GM12878 (cell line): ENCODE measurements around the gene SCNN1B. TPM values are rescaled to one million over a fixed set of nuclear protein-coding genes. Genes with fewer than 3 reads are reported as not detected.
A peak's percentile ranks its signal among the peaks of the same experiment; 100 is the strongest.

Source experiments
- ATAC-seq: fragments of 200-7000 bp; cut with Tn5 transposase; 3 replicates; pipeline ENCODE4 v1.9.1; 2020; ENCODE audit warnings: mild to moderate bottlenecking, moderate library complexity
- BruUV-seq: library from RNA; stranded (reverse); fragments of 400-500 nt; replicated peaks from 2 replicates; lab custom pipeline; 2021; lab: Mats Ljungman, UMichigan
- CTCF ChIA-PET: fragments of 300-600 bp; sonication (Branson Sonifier 250); formaldehyde crosslinking; extraction: SDS; loops from one replicate; lab custom pipeline; 2021; ENCODE audit warnings: inconsistent platforms; lab: Yijun Ruan, JAX
- POLR2A ChIA-PET: fragments of 350-600 bp; formaldehyde crosslinking; extraction: SDS; loops from one replicate; lab custom pipeline; 2021; ENCODE audit warnings: inconsistent platforms; lab: Charles Lee
- RAD21 ChIA-PET: fragments of 300-600 bp; sonication (Branson Sonifier 250); formaldehyde crosslinking; loops from one replicate; lab custom pipeline; 2023; ENCODE audit warnings: antibody characterized with exemption; ENCODE audit not compliant: unreplicated experiment; lab: Charles Lee
- SMC1A ChIA-PET: fragments of 300-600 bp; sonication (Branson Sonifier 250); formaldehyde crosslinking; loops from one replicate; lab custom pipeline; 2023; ENCODE audit not compliant: unreplicated experiment, uncharacterized antibody; lab: Charles Lee
- DNase-seq: peaks from one replicate; pipeline ENCODE4 v3.0.0-alpha.2; 2011; ENCODE audit warnings: low read depth, low spot score
- FAIRE-seq: peaks from 3 replicates; lab custom pipeline; 2011; peaks lifted over from hg19 to GRCh38; lab: Jason Lieb, UNC
- H2AFZ ChIP-seq: 2 replicates; pipeline ENCODE4 v1.6.0; 2011; ENCODE audit warnings: low read depth, low read length, control low read depth; ENCODE audit not compliant: control insufficient read depth
- H3K27ac ChIP-seq: 2 replicates; pipeline ENCODE4 v1.5.1; 2011; ENCODE audit warnings: control low read depth; ENCODE audit not compliant: control insufficient read depth, insufficient read depth
- H3K27me3 ChIP-seq, 2 experiments: replicated peaks in 1 of 2; 2 replicates each; pipeline versions ENCODE4 v1.6.0 to v1.6.1; 2011; ENCODE audit warnings: low read length in 1 of 2; ENCODE audit not compliant: control insufficient read depth in 2 of 2, insufficient read depth in 2 of 2
- H3K36me3 ChIP-seq, 2 experiments: 2 replicates each; pipeline ENCODE4 v1.5.1; 2011; ENCODE audit warnings: low read length in 1 of 2; ENCODE audit not compliant: control insufficient read depth in 2 of 2, insufficient read depth in 2 of 2
- H3K4me1 ChIP-seq: 2 replicates; pipeline ENCODE4 v1.6.1; 2011; ENCODE audit warnings: mild to moderate bottlenecking, low read length, moderate library complexity, mixed read lengths; ENCODE audit not compliant: control insufficient read depth, insufficient read depth
- H3K4me2 ChIP-seq: 2 replicates; pipeline ENCODE4 v1.6.0; 2011; ENCODE audit warnings: control low read depth; ENCODE audit not compliant: control insufficient read depth, insufficient read depth
- H3K4me3 ChIP-seq: fragments of 200-600 bp; sonication (generic); 2 replicates; pipeline ENCODE4 v1.5.1; 2016
- H3K79me2 ChIP-seq: 2 replicates; pipeline ENCODE4 v1.6.0; 2011; ENCODE audit warnings: low read length; ENCODE audit not compliant: control insufficient read depth, insufficient read depth
- H3K9ac ChIP-seq: 2 replicates; pipeline ENCODE4 v1.8.0; 2011; ENCODE audit warnings: low read length, control low read depth, mixed read lengths; ENCODE audit not compliant: control insufficient read depth, insufficient read depth
- H3K9me3 ChIP-seq: replicated peaks from 3 replicates; pipeline ENCODE4 v1.5.1; 2011; ENCODE audit warnings: mild to moderate bottlenecking, low read length; ENCODE audit not compliant: control insufficient read depth, insufficient read depth
- H4K20me1 ChIP-seq: 2 replicates; pipeline ENCODE4 v1.6.0; 2011; ENCODE audit not compliant: control insufficient read depth, insufficient read depth
- CBFB ChIP-seq: IDR thresholded peaks from 2 replicates; pipeline ENCODE4 v1.6.1; 2016; ENCODE audit warnings: antibody characterized with exemption, low read depth
- CREB1 ChIP-seq: IDR thresholded peaks from 2 replicates; pipeline ENCODE4 v1.6.1; 2012; ENCODE audit warnings: low read depth, mild to moderate bottlenecking, inconsistent platforms
- EP300 ChIP-seq, 2 experiments: fragments of 150-350 bp in 1 of 2; IDR thresholded peaks; 2 replicates each; pipeline ENCODE4 v1.6.1; 2011 to 2012; ENCODE audit warnings: low read depth in 2 of 2, low read length in 2 of 2, borderline replicate concordance in 1 of 2, improper control_type of control experiment in 1 of 2, inconsistent platforms in 1 of 2; ENCODE audit not compliant: control insufficient read depth in 1 of 2
- ESRRA ChIP-seq: IDR thresholded peaks from 2 replicates; pipeline ENCODE4 v1.6.1; 2012; ENCODE audit warnings: mild to moderate bottlenecking, low read length, improper control_type of control experiment
- FOS ChIP-seq: IDR thresholded peaks from 3 replicates; pipeline ENCODE4 v1.6.1; 2011; ENCODE audit warnings: borderline replicate concordance; ENCODE audit not compliant: insufficient read length; ENCODE audit errors: extremely low read depth
- GATAD2B ChIP-seq: fragments of 450-650 bp; conservative IDR thresholded peaks from 2 replicates; pipeline ENCODE4 v1.6.1; 2017; ENCODE audit warnings: low read depth, mild to moderate bottlenecking, moderate library complexity
- IRF3 ChIP-seq: fragments of 450-650 bp; IDR thresholded peaks from 2 replicates; pipeline ENCODE4 v1.6.1; 2014; ENCODE audit warnings: mild to moderate bottlenecking
- IRF4 ChIP-seq: IDR thresholded peaks from 2 replicates; pipeline ENCODE4 v1.6.1; 2011; ENCODE audit warnings: low read depth, low read length
- MAX ChIP-seq: IDR thresholded peaks from 2 replicates; pipeline ENCODE4 v1.6.1; 2012; ENCODE audit warnings: low read depth, low read length, improper control_type of control experiment
- MTA3 ChIP-seq: IDR thresholded peaks from 2 replicates; pipeline ENCODE4 v1.6.1; 2012; ENCODE audit warnings: low read length, inconsistent platforms, borderline replicate concordance
- NFIC ChIP-seq: IDR thresholded peaks from 2 replicates; pipeline ENCODE4 v1.6.1; 2012; ENCODE audit warnings: low read depth, mild to moderate bottlenecking, inconsistent platforms, low read length, moderate library complexity
- PAX5 ChIP-seq: IDR thresholded peaks from 2 replicates; pipeline ENCODE4 v1.6.1; 2011; ENCODE audit warnings: low read depth, low read length, borderline replicate concordance
- RAD51 ChIP-seq: fragments of 450-650 bp; IDR thresholded peaks from 2 replicates; pipeline ENCODE4 v1.6.1; 2016; ENCODE audit warnings: moderate library complexity, mild to moderate bottlenecking, inconsistent platforms
- SREBF2 ChIP-seq: IDR thresholded peaks from 2 replicates; pipeline ENCODE4 v1.6.1; 2012; ENCODE audit warnings: mild to moderate bottlenecking, low read length
- TBL1XR1 ChIP-seq: IDR thresholded peaks from 2 replicates; pipeline ENCODE4 v1.6.1; 2012; ENCODE audit warnings: low read depth, low read length, improper control_type of control experiment
- ZNF207 ChIP-seq: fragments of 450-650 bp; IDR thresholded peaks from 2 replicates; pipeline ENCODE4 v1.6.1; 2014; ENCODE audit warnings: antibody characterized with exemption, mild to moderate bottlenecking, borderline replicate concordance
- ZNF274 ChIP-seq: IDR thresholded peaks from one replicate; pipeline ENCODE4 v1.8.0; 2011; ENCODE audit not compliant: insufficient read length, insufficient read depth
- WGBS: methylation state at CpG from one replicate; pipeline ENCODE4 v1.1.6; 2016; ENCODE audit warnings: low lambda C conversion rate; ENCODE audit not compliant: insufficient replicate concordance, insufficient coverage; ENCODE audit errors: missing lambda C conversion rate; 5-methylcytosine and 5-hydroxymethylcytosine counted together
- in situ Hi-C: fragments of 300-500 bp; cut with MboI; formaldehyde crosslinking; loops from 9 replicates; pipeline ENCODE4 v1.14.3; 2018; ENCODE audit warnings: mixed read lengths
- intact Hi-C: fragments of 100-400 bp; cut with micrococcal nuclease; formaldehyde crosslinking; loops from one replicate; pipeline ENCODE4 v1.14.2; 2022; ENCODE audit not compliant: unreplicated experiment
- polyA plus RNA-seq, 11 experiments: library from polyadenylated mRNA; depleted of rRNA in 4 of 11; unstranded in 6 of 11; stranded (reverse) in 5 of 11; fragments of >200 nt; fragmentation: Nextera tagmentation in 4 of 11; fragmentation: Illumina TruSeq in 1 of 11; extraction: Ambion mirVana in 4 of 11; extraction: Trizol in 1 of 11; gene quantifications; 1 replicate in 1 of 11; 2 replicates in 10 of 11; pipeline versions ENCODE4 v1.2.1 to v1.2.3, GENCODE V29; 2011 to 2016; ENCODE audit warnings: inconsistent platforms in 2 of 11, missing spikeins in 2 of 11, low read depth in 1 of 11
- total RNA-seq, 4 experiments: library from RNA; depleted of rRNA in 3 of 4; stranded (reverse); fragments of >200 nt in 3 of 4; fragmentation: Illumina TruSeq in 1 of 4; extraction: Trizol in 1 of 4; gene quantifications; 2 replicates each; pipeline versions ENCODE4 v1.2.1 to v1.2.3, GENCODE V29; 2013 to 2021

SCNN1B gene
- total and polyA plus RNA-seq, 10 of the 15 experiments (the other 5 are each of a cell fraction or from before 2014, with no cell fraction given), result 0.28 to 1.5 (median 0.64) TPM

- FAIRE-seq (no peak), DNase-seq (no peak), ATAC-seq (peak; percentile 14)
- in situ Hi-C loops (no loop called here), intact Hi-C loops (no loop called here)
- peaks cover 2 to 3% of the 10 kb centered on the region in 2 experiments; a peak in 2 of 4 replicates for H3K27me3 ChIP-seq
- no peak overlapping the region; the same call in none of the 2 replicates for H2AFZ ChIP-seq
- no peak overlapping the region for H3K9ac ChIP-seq
- no peak overlapping the region for H3K27ac ChIP-seq
- ChIA-PET CTCF (interaction anchor here (1.0 to 6.6 kb wide), 8 partner anchors 22 to 133 kb away, joined by 3 to 77 read pairs (median 6); partner anchors contain the start of gene SCNN1G), SMC1A (interaction anchor here (0.9 to 4.2 kb wide), 8 partner anchors 22 to 133 kb away, joined by 3 to 23 read pairs (median 5); no protein-coding TSS in a partner anchor), POLR2A (interaction anchor here (0.7 kb wide), 1 partner anchor 29 kb away, joined by 3 read pairs; no protein-coding TSS in a partner anchor), RAD21 (interaction anchor here (0.8 to 5.0 kb wide), 7 partner anchors 27 to 133 kb away, joined by 3 to 30 read pairs (median 4); no protein-coding TSS in a partner anchor)
- H3K9me3 ChIP-seq, result no peaks in the 10 kb centered on the region
- 41% methylated on average over 16 of the region's 18 CpGs for WGBS
- no peaks in the 10 kb centered on the region for H4K20me1 ChIP-seq
- 0 out of 2 replicates have a peak overlapping the region, but pooled peaks have one; percentile 41 for H3K4me3 ChIP-seq
- no peaks in the 10 kb centered on the region for H3K79me2 ChIP-seq
- peaks cover 5% of the 10 kb centered on the region; the same call in 1 of the 2 replicates for H3K4me1 ChIP-seq
- no TSS peak for BruUV-seq
- H3K4me2 ChIP-seq, result peak overlapping the region; percentile 61
- no peak for TF ChIP-seq NFIC
- TF ChIP-seq ZNF207, result no peak
- TF ChIP-seq GATAD2B, result no peak
- no peak for TF ChIP-seq MAX
- TF ChIP-seq RAD51, result no peak
- TF ChIP-seq SREBF2, result no peak
- TF ChIP-seq IRF4, result no peak
- TF ChIP-seq CREB1, result no peak
- TF ChIP-seq CBFB, result no peak
- no peak for TF ChIP-seq ZNF274
- no peak for TF ChIP-seq FOS
- no peak for TF ChIP-seq EP300 (IDR thresholded peaks at IDR 0.05; ENCODE audit: borderline replicate concordance in 1 of 2, control insufficient read depth in 1 of 2, low read depth in 2 of 2, low read length in 2 of 2)
- TF ChIP-seq TBL1XR1, result no peak
- no peak for TF ChIP-seq IRF3
- no peak for TF ChIP-seq MTA3
- no peak for TF ChIP-seq PAX5
- TF ChIP-seq ESRRA, result no peak
- H3K36me3 ChIP-seq, result no peaks in the 10 kb centered on the region
Measured at GRCh38 chr16:23301251-23302044, 654 bp upstream of the SCNN1B start.
